Thyroid gland (tissue), 4 donors: ENCODE measurements around the gene PLEKHB2.

Source experiments
- POLR2A ChIP-seq, 2 donors: fragments of 450-650 bp; IDR thresholded peaks; one replicate each; pipeline ENCODE4 v1.6.1; 2017; ENCODE audit warnings: antibody characterized with exemption in 2 of 2, mild to moderate bottlenecking in 2 of 2, moderate library complexity in 1 of 2
- TF ChIP-seq, protein P1 (sequence below), 6 experiments: fragments of 200-600 bp in 3 of 6; fragments of 450-650 bp in 3 of 6; sonication (generic) in 3 of 6; IDR thresholded peaks; one replicate each; pipeline ENCODE4 v1.5.1; 2016 to 2019; ENCODE audit warnings: antibody characterized with exemption in 6 of 6, mild to moderate bottlenecking in 2 of 6, inconsistent platforms in 1 of 6, moderate library complexity in 1 of 6

DNA sequence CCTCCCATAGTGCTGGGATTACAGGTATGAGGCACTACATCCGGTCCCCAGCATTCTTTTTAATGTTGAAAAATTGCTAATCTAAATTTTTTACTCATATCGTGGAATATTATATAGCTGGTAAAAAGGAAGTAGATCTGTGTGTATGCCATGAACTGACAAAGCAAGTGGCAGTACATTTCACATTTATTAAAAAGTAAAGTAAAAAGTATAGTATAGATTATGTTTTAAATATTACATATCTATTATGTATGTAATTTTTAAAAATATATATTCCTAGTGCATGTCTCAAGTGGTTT, 25.1 kb downstream of the PLEKHB2 start:
- TF ChIP-seq, protein P1, sequence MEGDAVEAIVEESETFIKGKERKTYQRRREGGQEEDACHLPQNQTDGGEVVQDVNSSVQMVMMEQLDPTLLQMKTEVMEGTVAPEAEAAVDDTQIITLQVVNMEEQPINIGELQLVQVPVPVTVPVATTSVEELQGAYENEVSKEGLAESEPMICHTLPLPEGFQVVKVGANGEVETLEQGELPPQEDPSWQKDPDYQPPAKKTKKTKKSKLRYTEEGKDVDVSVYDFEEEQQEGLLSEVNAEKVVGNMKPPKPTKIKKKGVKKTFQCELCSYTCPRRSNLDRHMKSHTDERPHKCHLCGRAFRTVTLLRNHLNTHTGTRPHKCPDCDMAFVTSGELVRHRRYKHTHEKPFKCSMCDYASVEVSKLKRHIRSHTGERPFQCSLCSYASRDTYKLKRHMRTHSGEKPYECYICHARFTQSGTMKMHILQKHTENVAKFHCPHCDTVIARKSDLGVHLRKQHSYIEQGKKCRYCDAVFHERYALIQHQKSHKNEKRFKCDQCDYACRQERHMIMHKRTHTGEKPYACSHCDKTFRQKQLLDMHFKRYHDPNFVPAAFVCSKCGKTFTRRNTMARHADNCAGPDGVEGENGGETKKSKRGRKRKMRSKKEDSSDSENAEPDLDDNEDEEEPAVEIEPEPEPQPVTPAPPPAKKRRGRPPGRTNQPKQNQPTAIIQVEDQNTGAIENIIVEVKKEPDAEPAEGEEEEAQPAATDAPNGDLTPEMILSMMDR (IDR thresholded peaks at IDR 0.05), result no peak
- TF ChIP-seq POLR2A (IDR thresholded peaks at IDR 0.05), result no peak
